ENCODE results near the gene PXMP4.

PXMP4 gene

GRCh38 chr20:33675136-33675959 is 44.8 kb downstream of the PXMP4 start:
- Histone ChIP-seq H3K27ac (no peak overlapping the region), H3K27me3 (no peaks in the 10 kb centered on the region), H3K9me3 (no peaks in the 10 kb centered on the region), H3K4me3 (ENCODE audit: low read depth in 1 of 2, low read length in 1 of 2) (no peak overlapping the region), H3K4me1 (ENCODE audit: control insufficient read depth in 1 of 2, insufficient read depth in 1 of 2, low read depth in 1 of 2, low read length in 1 of 2) (peaks cover 11 to 14% of the 10 kb centered on the region in 2 experiments), H3K36me3 (peaks cover 5% of the 10 kb centered on the region)
- TF ChIP-seq, protein P1, sequence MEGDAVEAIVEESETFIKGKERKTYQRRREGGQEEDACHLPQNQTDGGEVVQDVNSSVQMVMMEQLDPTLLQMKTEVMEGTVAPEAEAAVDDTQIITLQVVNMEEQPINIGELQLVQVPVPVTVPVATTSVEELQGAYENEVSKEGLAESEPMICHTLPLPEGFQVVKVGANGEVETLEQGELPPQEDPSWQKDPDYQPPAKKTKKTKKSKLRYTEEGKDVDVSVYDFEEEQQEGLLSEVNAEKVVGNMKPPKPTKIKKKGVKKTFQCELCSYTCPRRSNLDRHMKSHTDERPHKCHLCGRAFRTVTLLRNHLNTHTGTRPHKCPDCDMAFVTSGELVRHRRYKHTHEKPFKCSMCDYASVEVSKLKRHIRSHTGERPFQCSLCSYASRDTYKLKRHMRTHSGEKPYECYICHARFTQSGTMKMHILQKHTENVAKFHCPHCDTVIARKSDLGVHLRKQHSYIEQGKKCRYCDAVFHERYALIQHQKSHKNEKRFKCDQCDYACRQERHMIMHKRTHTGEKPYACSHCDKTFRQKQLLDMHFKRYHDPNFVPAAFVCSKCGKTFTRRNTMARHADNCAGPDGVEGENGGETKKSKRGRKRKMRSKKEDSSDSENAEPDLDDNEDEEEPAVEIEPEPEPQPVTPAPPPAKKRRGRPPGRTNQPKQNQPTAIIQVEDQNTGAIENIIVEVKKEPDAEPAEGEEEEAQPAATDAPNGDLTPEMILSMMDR (IDR thresholded peaks at IDR 0.05), result no peak

GRCh38 chr20:33674294-33675135 is 45.6 kb downstream of the PXMP4 start, which contains the start of gene NECAB3:
NECAB3 (minus strand) TSS chr20:33674428; CDS start chr20:33674352, 76 bp downstream.
- TF ChIP-seq, protein P1 (IDR thresholded peaks at IDR 0.05), result peak; percentile 11
- peaks cover under 1% of the 10 kb centered on the region for H3K36me3 ChIP-seq
- peak within 1 kb of the TSS; percentile 65 to 70 for H3K4me3 ChIP-seq (ENCODE audit: low read depth in 1 of 2, low read length in 1 of 2)
- H3K4me1 ChIP-seq (ENCODE audit: control insufficient read depth in 1 of 2, insufficient read depth in 1 of 2, low read depth in 1 of 2, low read length in 1 of 2), result peaks cover 11 to 14% of the 10 kb centered on the region in 2 experiments
- peak within 1 kb of the TSS; percentile 42 for H3K27ac ChIP-seq
- H3K9me3 ChIP-seq, result no peaks in the 10 kb centered on the region
- H3K27me3 ChIP-seq, result no peaks in the 10 kb centered on the region

DNA sequence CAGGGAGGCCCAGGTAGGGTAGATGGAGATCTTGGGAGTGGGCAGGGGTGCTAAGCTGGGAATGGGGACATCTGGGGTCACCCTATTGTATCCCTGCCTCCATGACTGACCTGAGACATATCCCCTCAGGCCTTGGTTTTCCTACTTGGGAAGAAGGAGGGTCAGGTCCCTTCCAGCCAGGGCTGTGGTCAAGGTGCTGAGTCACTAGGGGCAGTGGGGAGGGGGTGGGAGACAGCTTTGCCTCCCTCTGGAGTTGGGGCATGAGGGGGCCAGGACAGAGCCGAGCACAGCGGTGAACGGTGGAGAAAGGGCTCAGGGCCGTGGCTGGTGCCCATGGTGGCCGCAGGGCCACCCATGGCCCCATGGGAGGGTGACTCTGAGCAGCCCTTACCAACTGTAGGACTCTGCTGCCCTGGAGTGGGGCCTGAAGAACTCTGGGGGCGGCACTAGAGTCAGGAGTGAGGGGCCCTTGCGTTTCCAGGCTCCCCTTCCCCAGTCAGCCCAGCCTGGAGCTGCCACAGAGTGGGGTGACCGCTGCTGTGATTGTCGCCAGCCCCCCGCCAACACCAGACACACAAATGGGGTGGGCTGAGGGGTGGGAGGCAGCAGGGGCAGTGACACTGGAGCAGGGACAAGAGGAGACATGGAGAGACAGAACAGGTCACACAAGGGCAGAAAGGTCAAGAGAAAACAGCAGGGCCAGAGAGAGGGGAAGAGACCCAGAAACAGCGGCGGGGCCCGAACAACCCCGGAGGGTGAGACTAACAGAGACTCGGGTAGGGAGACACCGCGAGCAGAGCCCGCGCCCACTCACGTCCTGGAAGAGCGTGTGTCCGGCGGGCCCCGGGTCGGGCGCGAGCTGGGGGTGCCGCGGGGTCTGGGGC is 46.5 kb downstream of the PXMP4 start:
- peaks cover 11 to 14% of the 10 kb centered on the region in 2 experiments for H3K4me1 ChIP-seq (ENCODE audit: control insufficient read depth in 1 of 2, insufficient read depth in 1 of 2, low read depth in 1 of 2, low read length in 1 of 2)
- H3K36me3 ChIP-seq, result no peaks in the 10 kb centered on the region
- no peaks in the 10 kb centered on the region for H3K27me3 ChIP-seq
- no peaks in the 10 kb centered on the region for H3K9me3 ChIP-seq
- H3K27ac ChIP-seq, result peak overlapping the region; percentile 42
- TF ChIP-seq, protein P1 (IDR thresholded peaks at IDR 0.05), result no peak
- peak overlapping the region; percentile 65 to 70 for H3K4me3 ChIP-seq (ENCODE audit: low read depth in 1 of 2, low read length in 1 of 2)

DNA sequence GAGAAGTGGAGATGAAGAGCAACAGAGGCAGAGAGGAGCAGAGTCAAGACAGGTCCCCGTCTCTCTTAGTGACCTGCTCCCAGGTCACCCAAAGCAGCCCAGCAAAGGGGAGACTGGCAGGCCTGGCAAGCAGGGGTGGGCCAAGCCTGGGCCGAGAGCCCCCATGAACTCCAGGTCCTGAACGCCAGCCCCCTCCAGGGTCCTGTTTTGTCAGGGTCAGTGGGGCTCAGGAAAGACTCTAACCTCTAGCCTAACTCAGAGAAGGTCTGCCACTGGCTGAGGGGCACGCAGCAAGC is 47.0 kb downstream of the PXMP4 start:
- H3K4me1 ChIP-seq (ENCODE audit: control insufficient read depth in 1 of 2, insufficient read depth in 1 of 2, low read depth in 1 of 2, low read length in 1 of 2), result peaks cover 15 to 17% of the 10 kb centered on the region in 2 experiments
- H3K27me3 ChIP-seq, result no peaks in the 10 kb centered on the region
- no peaks in the 10 kb centered on the region for H3K36me3 ChIP-seq
- H3K4me3 ChIP-seq (ENCODE audit: low read depth in 1 of 2, low read length in 1 of 2), result no peak overlapping the region
- H3K9me3 ChIP-seq, result no peaks in the 10 kb centered on the region
- no peak overlapping the region for H3K27ac ChIP-seq
- TF ChIP-seq, protein P1 (IDR thresholded peaks at IDR 0.05), result no peak

All from neutrophil (primary cell).